GM19455 (cell line): ENCODE results near the gene TCERG1.

Experiments used
- ATAC-seq: cut with Tn5 transposase; IDR thresholded peaks from one replicate; pipeline ENCODE4 v1.9.1; 2021; ENCODE audit not compliant: unreplicated experiment

TCERG1 gene

GRCh38 chr5:146451411-146451810, 4.3 kb downstream of the TCERG1 start:
- no peak for ATAC-seq

GRCh38 chr5:146457431-146457830, 10.3 kb downstream of the TCERG1 start:
- no peak for ATAC-seq

- no peak for ATAC-seq
Observed at GRCh38 chr5:146458894-146459293, 11.8 kb downstream of the TCERG1 start.

- ATAC-seq, result no peak
Observed at GRCh38 chr5:146461319-146461718, 14.2 kb downstream of the TCERG1 start.

GRCh38 chr5:146463446-146463845, 16.3 kb downstream of the TCERG1 start:
- ATAC-seq, result no peak

GRCh38 chr5:146466521-146467349, 19.6 kb downstream of the TCERG1 start:
- no peak for ATAC-seq

- ATAC-seq, result no peak
Observed at GRCh38 chr5:146467760-146468159, 20.6 kb downstream of the TCERG1 start.

- ATAC-seq, result no peak
Observed at GRCh38 chr5:146474065-146474464, 26.9 kb downstream of the TCERG1 start.

- no peak for ATAC-seq
Observed at GRCh38 chr5:146475190-146475780, 28.2 kb downstream of the TCERG1 start.

GRCh38 chr5:146475906-146476305, 28.8 kb downstream of the TCERG1 start:
- no peak for ATAC-seq

- no peak for ATAC-seq
Observed at GRCh38 chr5:146482775-146483174, 35.6 kb downstream of the TCERG1 start.

- no peak for ATAC-seq
Observed at GRCh38 chr5:146484714-146485391, 37.7 kb downstream of the TCERG1 start.

- no peak for ATAC-seq
Observed at GRCh38 chr5:146490089-146490843, 43.1 kb downstream of the TCERG1 start.

- ATAC-seq, result no peak
Observed at GRCh38 chr5:146494656-146495055, 47.5 kb downstream of the TCERG1 start.

GRCh38 chr5:146499680-146500079, 52.5 kb downstream of the TCERG1 start:
- ATAC-seq, result no peak

- no peak for ATAC-seq
Observed at GRCh38 chr5:146507428-146507827, 60.3 kb downstream of the TCERG1 start.

- ATAC-seq, result no peak
Observed at GRCh38 chr5:146510559-146511125, 63.5 kb downstream of the TCERG1 start.

- ATAC-seq, result no peak
Observed at GRCh38 chr5:146513462-146513861, 66.3 kb downstream of the TCERG1 start.

GRCh38 chr5:146514575-146514974, 67.4 kb downstream of the TCERG1 start:
- ATAC-seq, result no peak

GRCh38 chr5:146515473-146516150, 68.5 kb downstream of the TCERG1 start:
- ATAC-seq, result no peak

GRCh38 chr5:146516151-146516475, 69.0 kb downstream of the TCERG1 start, which contains the start of gene GPR151:
Gene GPR151, minus strand, starts transcription at chr5:146516190. Its CDS starts 77 bp downstream, at chr5:146516113.
- no peak for ATAC-seq
